Measurements from ENCODE around the gene RAPGEF2.

GRCh38 chr4:159308566-159309340 is 205.9 kb downstream of the RAPGEF2 start:
- TF ChIP-seq CTCF (optimal IDR thresholded peaks at IDR 0.05 in 1 of 3, IDR thresholded peaks at IDR 0.05 in 1 of 3, conservative IDR thresholded peaks at IDR 0.05 in 1 of 3; ENCODE audit: extremely low read depth in 1 of 3, insufficient read depth in 2 of 3, low read length in 3 of 3) = no peak
- TF ChIP-seq EZH2 (IDR thresholded peaks at IDR 0.05; ENCODE audit: low read length) = no peak

Measured in keratinocyte (primary cell).